Measurements from ENCODE around the gene MAFG.
A peak's percentile ranks its signal among the peaks of the same experiment; 100 is the strongest.

Gene MAFG

DNA sequence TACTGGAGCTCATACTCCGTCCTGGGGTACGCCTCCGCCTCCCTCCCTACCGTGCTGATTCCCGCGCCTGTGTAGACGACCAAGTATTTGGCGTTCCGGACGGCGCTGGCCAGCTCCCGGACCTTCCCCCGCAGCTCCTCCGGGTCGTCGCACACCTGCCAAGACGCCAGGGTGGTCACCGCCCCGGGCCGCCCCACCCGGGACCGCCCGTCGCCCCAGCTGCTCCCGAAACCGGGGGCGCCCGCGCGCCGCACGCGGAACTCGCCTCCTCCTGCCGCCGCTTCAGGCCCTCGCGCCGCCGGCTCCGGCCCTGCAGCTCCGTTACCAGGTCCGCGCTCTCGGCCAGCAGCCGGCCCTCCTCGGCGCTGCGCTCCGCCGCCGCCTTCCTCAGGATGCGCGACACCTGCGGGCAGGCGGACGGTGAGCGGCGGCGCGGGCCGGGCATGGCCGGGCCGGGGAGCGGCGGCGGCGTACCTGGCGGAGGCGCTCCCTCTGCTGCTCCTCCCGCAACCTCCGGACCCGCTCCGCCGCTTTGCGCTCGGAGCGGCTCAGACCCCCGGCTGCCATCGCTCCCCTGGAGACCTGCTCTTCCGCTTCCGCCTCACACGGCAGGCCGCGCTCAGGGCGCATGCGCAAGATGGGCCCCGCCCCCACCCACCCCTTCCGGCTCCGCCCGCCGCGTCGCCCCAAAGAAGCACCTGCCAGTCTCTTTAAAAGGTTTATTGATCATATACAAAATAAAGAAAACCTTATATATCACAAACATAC, 9.8 kb downstream of the MAFG start, which contains the start of gene SIRT7:
Gene SIRT7, minus strand, starts transcription at position 612 of the 768 bp plus-strand sequence. Its CDS starts 45 bp downstream, at position 567.
- TF ChIP-seq CTCF (conservative IDR thresholded peaks at IDR 0.05; ENCODE audit: low read depth): no peak
- peak; percentile 87 for DNase-seq (ENCODE audit: low spot score)
- CTCF ChIA-PET: interaction anchor here (0.7 kb wide), 2 partner anchors 35 to 205 kb away, joined by 3 to 5 read pairs; partner anchors contain the start of gene SLC25A10
- H3K27ac ChIP-seq: peak within 1 kb of the TSS; percentile 98
- POLR2A ChIA-PET (ENCODE audit: low non-redundant PET): interaction anchor here (0.5 to 1.1 kb wide), 4 partner anchors 9 to 305 kb away, joined by 3 read pairs; no protein-coding TSS in a partner anchor

GRCh38 chr17:81916234-81917001, 11.1 kb downstream of the MAFG start:
- TF ChIP-seq CTCF (conservative IDR thresholded peaks at IDR 0.05; ENCODE audit: low read depth): no peak
- POLR2A ChIA-PET (ENCODE audit: low non-redundant PET): interaction anchor here (0.7 to 1.1 kb wide), 2 partner anchors 10 to 79 kb away, joined by 3 to 10 read pairs; no protein-coding TSS in a partner anchor
- CTCF ChIA-PET: interaction anchor here (0.6 to 0.7 kb wide), 2 partner anchors 204 to 577 kb away, joined by 3 to 5 read pairs; partner anchors contain the start of gene SLC25A10
- DNase-seq (ENCODE audit: low spot score): peak; percentile 79
- peak overlapping the region; percentile 98 for H3K27ac ChIP-seq

DNA sequence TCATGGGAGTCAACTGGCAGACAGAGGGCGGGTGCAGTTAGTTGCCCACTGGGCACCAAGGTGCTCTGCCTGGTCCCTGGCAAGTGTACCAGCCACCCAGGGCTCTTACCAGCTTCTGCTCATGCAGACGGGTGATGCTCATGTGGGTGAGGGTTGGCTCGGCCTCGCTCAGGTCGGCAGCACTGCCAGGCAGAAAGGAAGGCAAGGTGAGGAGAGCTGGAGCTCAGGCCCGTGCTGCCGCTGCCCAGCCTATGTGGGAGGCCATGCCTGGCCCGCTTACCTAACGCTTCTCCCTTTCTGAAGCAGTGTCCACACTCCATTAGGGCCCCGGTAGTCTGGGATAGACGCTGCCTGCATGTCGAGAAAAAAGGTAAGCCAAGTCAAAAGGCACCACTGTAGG, 12.2 kb downstream of the MAFG start:
- ChIA-PET POLR2A (ENCODE audit: low non-redundant PET) (no interaction called here), CTCF (no interaction called here)
- DNase-seq (ENCODE audit: low spot score): no peak
- TF ChIP-seq CTCF (conservative IDR thresholded peaks at IDR 0.05; ENCODE audit: low read depth): no peak
- H3K27ac ChIP-seq: peak overlapping the region; percentile 98

DNA sequence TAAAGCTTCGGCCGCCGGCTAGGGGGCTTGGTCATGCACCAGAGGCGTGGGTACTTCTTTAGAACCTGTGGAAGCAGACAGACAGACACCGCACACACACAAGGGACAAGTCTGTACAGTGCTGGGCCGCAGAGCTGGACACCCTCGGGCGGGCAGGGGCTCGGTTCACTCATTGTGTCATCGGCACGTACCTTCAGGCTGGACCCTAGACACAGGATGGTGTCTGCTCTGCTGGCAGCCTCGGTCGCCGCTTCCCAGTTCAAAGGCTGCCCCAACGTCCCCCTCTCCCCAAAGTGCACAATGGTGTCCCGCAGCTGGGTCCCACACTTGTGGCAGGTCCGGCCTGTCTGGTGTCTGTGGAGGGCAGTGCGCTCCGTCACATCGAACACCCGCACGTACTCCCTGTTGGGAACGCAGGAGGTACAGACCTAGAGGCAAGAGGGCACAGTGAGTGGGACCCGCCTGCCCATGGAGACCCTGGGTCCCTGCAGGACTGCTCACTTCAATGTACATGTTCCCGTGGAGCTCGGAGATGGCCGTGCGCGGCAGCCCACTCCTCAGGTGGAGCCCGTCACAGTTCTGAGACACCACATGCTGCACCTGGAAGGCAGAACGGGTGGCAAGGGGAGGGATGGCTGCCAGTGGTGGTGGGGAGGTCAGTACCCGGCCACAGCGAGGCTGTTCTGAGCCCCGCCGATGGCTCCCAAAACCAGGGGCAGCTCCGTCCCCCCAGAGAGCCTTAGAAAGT, 13.3 kb downstream of the MAFG start:
- POLR2A ChIA-PET (ENCODE audit: low non-redundant PET): no interaction called here
- CTCF ChIA-PET: interaction anchor here (0.5 kb wide), 1 partner anchor 12 kb away, joined by 3 read pairs; no protein-coding TSS in a partner anchor
- no peak for TF ChIP-seq CTCF (conservative IDR thresholded peaks at IDR 0.05; ENCODE audit: low read depth)
- peak overlapping the region; percentile 98 for H3K27ac ChIP-seq
- no peak for DNase-seq (ENCODE audit: low spot score)

DNA sequence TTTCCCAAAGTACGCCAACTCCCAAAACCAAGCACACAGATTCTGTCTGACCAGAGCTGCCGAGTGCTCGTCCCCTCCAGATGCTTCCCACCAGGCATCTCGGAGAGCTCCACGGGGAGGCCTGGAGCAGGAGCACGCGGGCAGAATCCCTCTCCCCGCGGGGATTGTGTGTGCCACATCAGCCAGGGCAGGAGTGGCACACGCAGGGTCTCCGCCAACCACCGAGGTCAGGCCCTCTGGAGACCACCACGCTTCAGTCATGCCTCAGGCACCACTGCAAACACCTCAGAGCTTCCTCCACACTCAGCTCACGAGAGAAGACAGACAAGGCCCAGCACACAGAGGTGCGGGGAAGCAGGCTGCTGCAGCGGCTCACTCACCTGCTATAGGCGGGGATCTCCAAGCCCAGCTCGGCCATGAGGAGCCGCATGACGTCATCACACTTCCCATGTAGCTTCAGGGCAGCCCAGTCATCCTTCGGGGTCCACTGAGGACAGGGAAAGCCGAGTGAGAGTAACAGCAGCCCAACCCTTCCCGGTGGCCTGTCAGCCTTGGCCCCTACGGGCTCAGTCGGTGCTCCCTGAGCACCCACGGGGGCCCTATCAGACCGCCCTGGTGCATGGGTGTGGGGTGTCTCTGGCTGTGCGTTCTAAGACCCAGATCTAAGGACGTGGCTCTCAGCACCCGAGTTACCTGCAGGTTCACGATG, 14.0 kb downstream of the MAFG start:
- no peak for TF ChIP-seq CTCF (conservative IDR thresholded peaks at IDR 0.05; ENCODE audit: low read depth)
- H3K27ac ChIP-seq: peak overlapping the region; percentile 98
- ChIA-PET CTCF (interaction anchor here (0.5 to 1.3 kb wide), 5 partner anchors 10 to 182 kb away, joined by 3 to 6 read pairs (median 3); no protein-coding TSS in a partner anchor), POLR2A (ENCODE audit: low non-redundant PET) (no interaction called here)
- peak; percentile 38 for DNase-seq (ENCODE audit: low spot score)
